Heart left ventricle (tissue), 13 donors: Measurements from ENCODE around the gene SND1.

ENCODE experiments used
- POLR2A ChIP-seq, 2 donors: fragments of 450-650 bp; IDR thresholded peaks; one replicate each; pipeline ENCODE4 v1.6.1; 2017; ENCODE audit warnings: antibody characterized with exemption in 2 of 2, mild to moderate bottlenecking in 2 of 2, moderate library complexity in 2 of 2
- TF ChIP-seq, protein P1 (sequence below), 12 donors: fragments of 200-600 bp; sonication (generic) in 4 of 12; IDR thresholded peaks; one replicate each; pipeline versions ENCODE4 v1.5.0 to v1.8.0; 2018 to 2022; ENCODE audit warnings: antibody characterized with exemption in 12 of 12, mild to moderate bottlenecking in 5 of 12
- donor health status: ischemic (EF 13 %, LVEDD 7.1; RV severe dilation, severe dysfunction).
- donor health status: DM: no; HTN: yes; CAD: no.
- donor health status: DM: no; HTN: no; CAD: no.
- donor health status: ischemic (EF 25% LVEDD 6.9; RV normal size, moderate dysfunction).
- donor health status: ischemic (EF 25% LVEDD 5.7; RV mildly dilated, moderate dysfunction).
- donor health status: ischemic (EF 35%, LVEDD 5.7; RV mildly dilated, moderate dysfunction).
- donor health status: nonischemic (EF 11% LVEDD 7.7; RV severe dilation, severe dysfunction).
- donor health status: DM: yes; HTN: yes; CAD: no.
- donor health status: PGD.
- donor health status: ischemic (EF 29% LVEDD 5.4; RV normal size, mild dysfunction).
- donor health status: nonischemic (EF 23%, LVEDD 6.1; RV moderate dilation, normal function).

- no peak for TF ChIP-seq POLR2A (IDR thresholded peaks at IDR 0.05)
- TF ChIP-seq, protein P1, sequence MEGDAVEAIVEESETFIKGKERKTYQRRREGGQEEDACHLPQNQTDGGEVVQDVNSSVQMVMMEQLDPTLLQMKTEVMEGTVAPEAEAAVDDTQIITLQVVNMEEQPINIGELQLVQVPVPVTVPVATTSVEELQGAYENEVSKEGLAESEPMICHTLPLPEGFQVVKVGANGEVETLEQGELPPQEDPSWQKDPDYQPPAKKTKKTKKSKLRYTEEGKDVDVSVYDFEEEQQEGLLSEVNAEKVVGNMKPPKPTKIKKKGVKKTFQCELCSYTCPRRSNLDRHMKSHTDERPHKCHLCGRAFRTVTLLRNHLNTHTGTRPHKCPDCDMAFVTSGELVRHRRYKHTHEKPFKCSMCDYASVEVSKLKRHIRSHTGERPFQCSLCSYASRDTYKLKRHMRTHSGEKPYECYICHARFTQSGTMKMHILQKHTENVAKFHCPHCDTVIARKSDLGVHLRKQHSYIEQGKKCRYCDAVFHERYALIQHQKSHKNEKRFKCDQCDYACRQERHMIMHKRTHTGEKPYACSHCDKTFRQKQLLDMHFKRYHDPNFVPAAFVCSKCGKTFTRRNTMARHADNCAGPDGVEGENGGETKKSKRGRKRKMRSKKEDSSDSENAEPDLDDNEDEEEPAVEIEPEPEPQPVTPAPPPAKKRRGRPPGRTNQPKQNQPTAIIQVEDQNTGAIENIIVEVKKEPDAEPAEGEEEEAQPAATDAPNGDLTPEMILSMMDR (IDR thresholded peaks at IDR 0.05): no peak
These were observed 324.2 kb downstream of the SND1 start for GRCh38 chr7:127976056-127976737.
